HCT116 (cell line): ENCODE results near the gene WT1. TPM values are rescaled to one million over a fixed set of nuclear protein-coding genes. Genes with fewer than 3 reads are reported as not detected.

Experiments used
- ATAC-seq: fragments of 200-7000 bp; cut with Tn5 transposase; 2 replicates; pipeline ENCODE4 v1.9.1; 2020; ENCODE audit warnings: mild to moderate bottlenecking, moderate library complexity
- BruUV-seq: library from RNA; stranded (reverse); fragments of 400-500 nt; replicated peaks from 2 replicates; lab custom pipeline; 2021; lab: Mats Ljungman, UMichigan
- CTCF ChIA-PET: fragments of 300-600 bp; sonication (Branson Sonifier 250); formaldehyde crosslinking; loops from one replicate; lab custom pipeline; 2021; ENCODE audit warnings: antibody characterized with exemption; lab: Charles Lee
- POLR2A ChIA-PET: fragments of 300-600, 350-600 bp; sonication (Branson Sonifier 250); formaldehyde crosslinking; loops from one replicate; lab custom pipeline; 2021; ENCODE audit warnings: antibody characterized with exemption; lab: Charles Lee
- RAD21 ChIA-PET, 2 experiments: fragments of 300-600 bp; sonication (Branson Sonifier 250); formaldehyde crosslinking; loops; one replicate each; lab custom pipeline; 2023; ENCODE audit warnings: low total read pairs in 2 of 2; ENCODE audit not compliant: uncharacterized antibody in 2 of 2, unreplicated experiment in 2 of 2, low non-redundant PET in 1 of 2; lab: Charles Lee
- DNase-seq: peaks from one replicate; pipeline ENCODE4 v3.0.0-alpha.2; 2010; ENCODE audit warnings: low read depth, low spot score
- H2AFZ ChIP-seq: fragments of 200-600 bp; shearing (Covaris generic), sonication (generic); 2 replicates; pipeline ENCODE4 v1.6.1; 2017; ENCODE audit warnings: low read depth, mixed run types, mixed read lengths, antibody characterized with exemption, low read length; ENCODE audit not compliant: poor library complexity, severe bottlenecking
- H3K27ac ChIP-seq: 2 replicates; pipeline ENCODE4 v1.5.1; 2012; ENCODE audit warnings: low read depth, low read length
- H3K27me3 ChIP-seq: fragments of 200-600 bp; sonication (generic); 2 replicates; pipeline ENCODE4 v1.6.1; 2016; ENCODE audit warnings: mixed run types, low read length, mixed read lengths; ENCODE audit not compliant: insufficient read depth
- H3K36me3 ChIP-seq, 2 experiments: fragments of 200-500 bp in 1 of 2; fragments of 200-600 bp in 1 of 2; sonication (Bioruptor generic) in 1 of 2; sonication (generic) in 1 of 2; 2 replicates each; pipeline versions ENCODE4 v1.5.1 to v1.6.1; 2014 to 2016; ENCODE audit warnings: low read length in 2 of 2, inconsistent platforms in 1 of 2, mixed read lengths in 1 of 2, mixed run types in 1 of 2; ENCODE audit not compliant: insufficient read depth in 2 of 2, control insufficient read depth in 1 of 2
- H3K4me1 ChIP-seq, 2 experiments: fragments of 200-600 bp in 1 of 2; sonication (generic) in 1 of 2; 2 replicates each; pipeline versions ENCODE4 v1.5.1 to v1.6.1; 2012 to 2017; ENCODE audit warnings: low read length in 2 of 2, inconsistent platforms in 1 of 2, mild to moderate bottlenecking in 1 of 2, mixed read lengths in 1 of 2, mixed run types in 1 of 2, moderate library complexity in 1 of 2; ENCODE audit not compliant: insufficient read depth in 2 of 2, control insufficient read depth in 1 of 2
- H3K4me2 ChIP-seq: fragments of 200-600 bp; sonication (generic); 2 replicates; pipeline ENCODE4 v1.6.1; 2017; ENCODE audit warnings: mixed run types, low read length, mixed read lengths
- H3K4me3 ChIP-seq, 2 experiments: fragments of 200-600 bp in 1 of 2; sonication (generic) in 1 of 2; replicated peaks in 1 of 2; 2 replicates each; pipeline ENCODE4 v1.5.1; 2011 to 2016; ENCODE audit warnings: low read length in 2 of 2, control low read depth in 1 of 2, low read depth in 1 of 2, mild to moderate bottlenecking in 1 of 2, mixed read lengths in 1 of 2, mixed run types in 1 of 2
- H3K79me2 ChIP-seq: fragments of 200-600 bp; sonication (generic); 2 replicates; pipeline ENCODE4 v1.6.1; 2017; ENCODE audit warnings: mild to moderate bottlenecking, mixed run types, low read length, moderate library complexity, mixed read lengths; ENCODE audit not compliant: insufficient read depth
- H3K9ac ChIP-seq: fragments of 200-600 bp; sonication (generic); 2 replicates; pipeline ENCODE4 v1.6.1; 2016; ENCODE audit warnings: low read length, mixed read lengths
- H3K9me2 ChIP-seq: fragments of 200-600 bp; sonication (generic), shearing (Covaris generic); 2 replicates; pipeline ENCODE4 v1.6.1; 2017; ENCODE audit warnings: mixed run types, mild to moderate bottlenecking, moderate library complexity; ENCODE audit not compliant: insufficient read depth
- H3K9me3 ChIP-seq, 2 experiments: fragments of 200-500 bp in 1 of 2; fragments of 200-600 bp in 1 of 2; sonication (Bioruptor generic) in 1 of 2; sonication (generic) in 1 of 2; 2 replicates each; pipeline ENCODE4 v1.6.1; 2014 to 2017; ENCODE audit warnings: low read length in 2 of 2, mixed read lengths in 2 of 2, inconsistent platforms in 1 of 2, low read depth in 1 of 2, mild to moderate bottlenecking in 1 of 2, mixed run types in 1 of 2, moderate library complexity in 1 of 2; ENCODE audit not compliant: control insufficient read depth in 1 of 2, insufficient read depth in 1 of 2
- H4K20me1 ChIP-seq: fragments of 200-600 bp; sonication (generic), shearing (Covaris generic); 2 replicates; pipeline ENCODE4 v1.6.1; 2017; ENCODE audit warnings: mixed run types, mild to moderate bottlenecking, moderate library complexity; ENCODE audit not compliant: insufficient read depth
- CBX3 ChIP-seq: IDR thresholded peaks from 2 replicates; pipeline ENCODE4 v1.6.1; 2012; ENCODE audit warnings: low read depth
- CEBPB ChIP-seq: IDR thresholded peaks from 2 replicates; pipeline ENCODE4 v1.6.1; 2012; ENCODE audit warnings: low read depth
- EGR1 ChIP-seq: IDR thresholded peaks from 2 replicates; pipeline ENCODE4 v1.6.1; 2012; ENCODE audit warnings: low read depth
- ELF1 ChIP-seq: IDR thresholded peaks from 2 replicates; pipeline ENCODE4 v1.6.1; 2012; ENCODE audit warnings: low read depth, borderline replicate concordance
- EZH2 ChIP-seq: fragments of 200-600 bp; sonication (generic); IDR thresholded peaks from 2 replicates; pipeline ENCODE4 v1.6.1; 2017; ENCODE audit warnings: antibody characterized with exemption, mixed run types
- EZH2phosphoT487 ChIP-seq: fragments of 200-600 bp; IDR thresholded peaks from 2 replicates; pipeline ENCODE4 v1.6.1; 2018; ENCODE audit warnings: antibody characterized with exemption, borderline replicate concordance
- FOSL1 ChIP-seq: IDR thresholded peaks from 2 replicates; pipeline ENCODE4 v1.6.1; 2012; ENCODE audit warnings: low read depth
- JUND ChIP-seq: IDR thresholded peaks from 2 replicates; pipeline ENCODE4 v1.6.1; 2012
- POLR2A ChIP-seq: IDR thresholded peaks from 2 replicates; pipeline ENCODE4 v1.7.0; 2011; ENCODE audit warnings: borderline replicate concordance; ENCODE audit not compliant: insufficient read depth, insufficient read length; ENCODE audit errors: extremely low read depth
- POLR2AphosphoS5 ChIP-seq: IDR thresholded peaks from 2 replicates; pipeline ENCODE4 v1.6.1; 2011; ENCODE audit warnings: mild to moderate bottlenecking, low read depth, low read length, moderate library complexity
- SIN3A ChIP-seq: IDR thresholded peaks from 2 replicates; pipeline ENCODE4 v1.6.1; 2012; ENCODE audit warnings: low read depth
- SP1 ChIP-seq: IDR thresholded peaks from 2 replicates; pipeline ENCODE4 v1.6.1; 2012; ENCODE audit warnings: low read depth
- SRF ChIP-seq: IDR thresholded peaks from 2 replicates; pipeline ENCODE4 v1.6.1; 2012; ENCODE audit warnings: low read depth
- TCF7L2 ChIP-seq: IDR thresholded peaks from 2 replicates; pipeline ENCODE4 v1.7.0; 2011; ENCODE audit warnings: borderline replicate concordance, inconsistent platforms; ENCODE audit not compliant: insufficient read depth, insufficient read length; ENCODE audit errors: extremely low read depth
- YY1 ChIP-seq: IDR thresholded peaks from 2 replicates; pipeline ENCODE4 v1.6.1; 2011; ENCODE audit warnings: low read length, low read depth, moderate library complexity, mild to moderate bottlenecking; ENCODE audit not compliant: insufficient replicate concordance; ENCODE audit errors: extremely low read depth
- ZFX ChIP-seq: fragments of 450-650 bp; IDR thresholded peaks from 2 replicates; pipeline ENCODE4 v1.6.1; 2017
- ZNF274 ChIP-seq: fragments of 200-500 bp; sonication (Bioruptor generic); IDR thresholded peaks from 2 replicates; pipeline ENCODE4 v1.6.1; 2014; ENCODE audit warnings: mild to moderate bottlenecking, low read depth, low read length, inconsistent platforms
- intact Hi-C: fragments of 100-400 bp; cut with micrococcal nuclease; formaldehyde crosslinking; loops from 2 replicates; pipeline ENCODE4 v1.10.0; 2022
- total RNA-seq: library from RNA; stranded (reverse); gene quantifications from one replicate; pipeline ENCODE4 v1.2.1, GENCODE V29; 2021; ENCODE audit not compliant: unreplicated experiment
- TF ChIP-seq, protein P1 (sequence below): IDR thresholded peaks from 2 replicates; pipeline ENCODE4 v1.6.1; 2012; ENCODE audit warnings: low read depth
- TF ChIP-seq, protein P2 (sequence below): IDR thresholded peaks from 2 replicates; pipeline ENCODE4 v1.6.1; 2012
- TF ChIP-seq, protein P3 (sequence below): IDR thresholded peaks from 2 replicates; pipeline ENCODE4 v1.6.1; 2012

The WT1 gene
- total RNA-seq, 1 experiment from 2014 or later: 0.07 TPM

DNA sequence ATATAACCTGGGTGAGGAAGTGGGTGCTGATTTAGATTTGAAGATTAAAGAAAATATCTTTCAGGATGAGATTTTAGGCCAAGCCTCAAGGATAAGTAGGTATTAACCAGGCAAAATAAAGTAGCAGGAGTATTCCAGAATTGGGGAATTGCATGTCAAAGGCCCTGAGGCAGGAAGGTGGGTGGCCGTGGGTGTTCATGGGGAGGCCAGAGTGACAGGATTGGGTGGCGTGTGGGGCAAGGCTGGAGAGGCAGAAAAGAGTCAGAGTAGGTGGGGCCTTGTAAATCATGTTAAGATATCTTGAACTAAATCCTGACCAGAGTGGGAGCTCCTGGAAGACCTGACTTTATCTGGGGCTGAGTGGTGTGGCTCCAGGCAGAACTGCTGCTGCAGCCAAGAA lies 19.7 kb upstream of the WT1 start:
- ChIA-PET CTCF (interaction anchor here (1.1 kb wide), 1 partner anchor 69 kb away, joined by 3 read pairs; no protein-coding TSS in a partner anchor), POLR2A (no interaction called here), RAD21 (no interaction called here)
- H3K9me2 ChIP-seq: no peaks in the 10 kb centered on the region
- TF ChIP-seq CBX3 (no peak), SP1 (no peak), POLR2AphosphoS5 (no peak), CEBPB (no peak), EZH2 (no peak), YY1 (no peak), SRF (no peak), JUND (no peak), SIN3A (no peak), EZH2phosphoT487 (no peak), ZFX (no peak), FOSL1 (no peak), ELF1 (no peak), POLR2A (no peak), ZNF274 (no peak), EGR1 (no peak), TCF7L2 (no peak)
- TF ChIP-seq, protein P1, sequence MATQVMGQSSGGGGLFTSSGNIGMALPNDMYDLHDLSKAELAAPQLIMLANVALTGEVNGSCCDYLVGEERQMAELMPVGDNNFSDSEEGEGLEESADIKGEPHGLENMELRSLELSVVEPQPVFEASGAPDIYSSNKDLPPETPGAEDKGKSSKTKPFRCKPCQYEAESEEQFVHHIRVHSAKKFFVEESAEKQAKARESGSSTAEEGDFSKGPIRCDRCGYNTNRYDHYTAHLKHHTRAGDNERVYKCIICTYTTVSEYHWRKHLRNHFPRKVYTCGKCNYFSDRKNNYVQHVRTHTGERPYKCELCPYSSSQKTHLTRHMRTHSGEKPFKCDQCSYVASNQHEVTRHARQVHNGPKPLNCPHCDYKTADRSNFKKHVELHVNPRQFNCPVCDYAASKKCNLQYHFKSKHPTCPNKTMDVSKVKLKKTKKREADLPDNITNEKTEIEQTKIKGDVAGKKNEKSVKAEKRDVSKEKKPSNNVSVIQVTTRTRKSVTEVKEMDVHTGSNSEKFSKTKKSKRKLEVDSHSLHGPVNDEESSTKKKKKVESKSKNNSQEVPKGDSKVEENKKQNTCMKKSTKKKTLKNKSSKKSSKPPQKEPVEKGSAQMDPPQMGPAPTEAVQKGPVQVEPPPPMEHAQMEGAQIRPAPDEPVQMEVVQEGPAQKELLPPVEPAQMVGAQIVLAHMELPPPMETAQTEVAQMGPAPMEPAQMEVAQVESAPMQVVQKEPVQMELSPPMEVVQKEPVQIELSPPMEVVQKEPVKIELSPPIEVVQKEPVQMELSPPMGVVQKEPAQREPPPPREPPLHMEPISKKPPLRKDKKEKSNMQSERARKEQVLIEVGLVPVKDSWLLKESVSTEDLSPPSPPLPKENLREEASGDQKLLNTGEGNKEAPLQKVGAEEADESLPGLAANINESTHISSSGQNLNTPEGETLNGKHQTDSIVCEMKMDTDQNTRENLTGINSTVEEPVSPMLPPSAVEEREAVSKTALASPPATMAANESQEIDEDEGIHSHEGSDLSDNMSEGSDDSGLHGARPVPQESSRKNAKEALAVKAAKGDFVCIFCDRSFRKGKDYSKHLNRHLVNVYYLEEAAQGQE: no peak
- TF ChIP-seq, protein P2, sequence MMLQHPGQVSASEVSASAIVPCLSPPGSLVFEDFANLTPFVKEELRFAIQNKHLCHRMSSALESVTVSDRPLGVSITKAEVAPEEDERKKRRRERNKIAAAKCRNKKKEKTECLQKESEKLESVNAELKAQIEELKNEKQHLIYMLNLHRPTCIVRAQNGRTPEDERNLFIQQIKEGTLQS: no peak
- TF ChIP-seq, protein P3, sequence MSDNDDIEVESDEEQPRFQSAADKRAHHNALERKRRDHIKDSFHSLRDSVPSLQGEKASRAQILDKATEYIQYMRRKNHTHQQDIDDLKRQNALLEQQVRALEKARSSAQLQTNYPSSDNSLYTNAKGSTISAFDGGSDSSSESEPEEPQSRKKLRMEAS: no peak
- no peaks in the 10 kb centered on the region for H4K20me1 ChIP-seq
- H3K79me2 ChIP-seq: no peaks in the 10 kb centered on the region
- ATAC-seq (no peak), DNase-seq (no peak)
- no peaks in the 10 kb centered on the region for H3K4me1 ChIP-seq
- H3K27me3 ChIP-seq: no peaks in the 10 kb centered on the region
- H3K36me3 ChIP-seq: no peaks in the 10 kb centered on the region
- intact Hi-C loops: no loop called here
- H3K9ac ChIP-seq: no peak overlapping the region
- no peak overlapping the region for H2AFZ ChIP-seq
- H3K27ac ChIP-seq: no peak overlapping the region
- no peak overlapping the region for H3K4me2 ChIP-seq
- no peaks in the 10 kb centered on the region for H3K9me3 ChIP-seq
- no peak overlapping the region for H3K4me3 ChIP-seq
- no TSS peak for BruUV-seq
